Activated naive CD4-positive, alpha-beta T cell treated with anti-CD3 and anti-CD28 coated beads, Interleukin-2, amount 10 ng/mL, durations not matched to agents 7 days and 5 days (primary cell): ENCODE results near the gene CA10.

Experiments
- CTCF ChIA-PET: fragments of 350-600 bp; sonication (Branson Sonifier 250); formaldehyde crosslinking; loops from one replicate; lab custom pipeline; 2021; ENCODE audit warnings: antibody characterized with exemption; lab: Charles Lee
- DNase-seq: peaks from one replicate; pipeline ENCODE4 v3.0.0-alpha.2; 2020
- H3K27ac Mint-ChIP-seq: one replicate; pipeline ENCODE4 v1.8.0; 2021; ENCODE audit warnings: mild to moderate bottlenecking, moderate library complexity, mixed read lengths
- H3K27me3 Mint-ChIP-seq: one replicate; pipeline ENCODE4 v1.8.0; 2021; ENCODE audit warnings: mild to moderate bottlenecking, mixed read lengths
- H3K36me3 Mint-ChIP-seq: one replicate; pipeline ENCODE4 v1.8.0; 2021; ENCODE audit warnings: mixed read lengths
- H3K4me1 Mint-ChIP-seq: one replicate; pipeline ENCODE4 v1.8.0; 2021; ENCODE audit warnings: mixed read lengths
- H3K4me3 Mint-ChIP-seq: one replicate; pipeline ENCODE4 v1.8.0; 2021; ENCODE audit warnings: mild to moderate bottlenecking, moderate library complexity, mixed read lengths
- H3K9me3 Mint-ChIP-seq: one replicate; pipeline ENCODE4 v1.8.0; 2021; ENCODE audit warnings: mixed read lengths

Gene CA10

DNA sequence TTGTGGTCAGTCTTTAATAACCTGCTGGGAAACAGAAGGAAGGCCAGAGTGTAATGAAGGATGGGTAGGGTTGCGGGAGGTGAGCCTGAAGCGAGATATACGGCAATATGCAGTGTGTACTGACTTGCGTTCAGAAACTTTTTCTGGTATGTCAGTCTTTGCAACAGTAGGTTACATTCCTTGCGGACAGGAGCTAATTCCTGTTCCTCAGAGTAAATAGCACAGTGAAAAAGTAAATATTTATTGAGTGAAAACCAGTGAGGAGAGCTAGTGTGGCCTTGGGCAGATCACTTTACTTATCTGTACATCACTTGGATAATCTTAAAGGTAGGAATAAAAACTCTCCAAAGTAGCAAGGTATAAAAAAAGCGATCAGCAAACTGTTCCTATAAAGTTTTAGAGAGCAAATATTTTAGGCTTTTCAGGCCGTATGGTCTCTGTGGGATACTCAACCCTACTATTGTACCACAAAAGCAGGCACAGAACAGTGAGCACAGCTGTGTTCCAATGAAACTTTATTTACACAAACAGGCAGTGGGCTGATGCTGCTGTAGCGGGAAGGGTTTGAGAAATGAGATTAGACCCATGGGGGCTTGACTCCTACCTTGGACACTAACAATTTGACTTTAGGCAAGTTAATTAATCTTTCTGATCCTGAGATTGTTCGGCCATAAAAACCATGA, 550.1 kb downstream of the CA10 start:
- H3K4me3 Mint-ChIP-seq: no peak overlapping the region
- no peak for DNase-seq
- CTCF ChIA-PET: no interaction called here
- H3K27ac Mint-ChIP-seq: no peak overlapping the region
- no peaks in the 10 kb centered on the region for H3K9me3 Mint-ChIP-seq
- H3K4me1 Mint-ChIP-seq: no peaks in the 10 kb centered on the region
- H3K27me3 Mint-ChIP-seq: peaks cover 4% of the 10 kb centered on the region
- no peaks in the 10 kb centered on the region for H3K36me3 Mint-ChIP-seq

DNA sequence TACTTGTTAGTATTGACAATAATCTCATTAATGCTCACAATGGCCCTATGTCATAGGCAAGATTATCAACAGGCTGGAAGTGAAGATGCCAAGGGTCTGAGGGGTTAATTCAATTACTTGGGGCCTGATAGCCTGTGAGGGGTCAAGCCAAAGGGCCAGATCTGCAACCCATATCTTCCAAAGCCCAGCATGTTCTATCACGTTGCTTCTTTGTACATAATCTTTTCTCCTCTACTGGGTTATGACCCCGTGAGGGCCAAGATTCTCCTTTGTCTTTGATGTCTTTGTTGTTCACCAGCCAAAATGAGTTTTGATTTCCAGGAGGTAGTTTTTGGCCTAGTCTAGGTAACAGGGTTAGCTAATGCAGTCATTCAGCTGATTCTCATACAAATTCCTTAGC, 551.0 kb downstream of the CA10 start:
- H3K27me3 Mint-ChIP-seq: peaks cover 4% of the 10 kb centered on the region
- CTCF ChIA-PET: no interaction called here
- no peak overlapping the region for H3K27ac Mint-ChIP-seq
- no peaks in the 10 kb centered on the region for H3K9me3 Mint-ChIP-seq
- H3K4me3 Mint-ChIP-seq: no peak overlapping the region
- no peaks in the 10 kb centered on the region for H3K4me1 Mint-ChIP-seq
- DNase-seq: no peak
- no peaks in the 10 kb centered on the region for H3K36me3 Mint-ChIP-seq

DNA sequence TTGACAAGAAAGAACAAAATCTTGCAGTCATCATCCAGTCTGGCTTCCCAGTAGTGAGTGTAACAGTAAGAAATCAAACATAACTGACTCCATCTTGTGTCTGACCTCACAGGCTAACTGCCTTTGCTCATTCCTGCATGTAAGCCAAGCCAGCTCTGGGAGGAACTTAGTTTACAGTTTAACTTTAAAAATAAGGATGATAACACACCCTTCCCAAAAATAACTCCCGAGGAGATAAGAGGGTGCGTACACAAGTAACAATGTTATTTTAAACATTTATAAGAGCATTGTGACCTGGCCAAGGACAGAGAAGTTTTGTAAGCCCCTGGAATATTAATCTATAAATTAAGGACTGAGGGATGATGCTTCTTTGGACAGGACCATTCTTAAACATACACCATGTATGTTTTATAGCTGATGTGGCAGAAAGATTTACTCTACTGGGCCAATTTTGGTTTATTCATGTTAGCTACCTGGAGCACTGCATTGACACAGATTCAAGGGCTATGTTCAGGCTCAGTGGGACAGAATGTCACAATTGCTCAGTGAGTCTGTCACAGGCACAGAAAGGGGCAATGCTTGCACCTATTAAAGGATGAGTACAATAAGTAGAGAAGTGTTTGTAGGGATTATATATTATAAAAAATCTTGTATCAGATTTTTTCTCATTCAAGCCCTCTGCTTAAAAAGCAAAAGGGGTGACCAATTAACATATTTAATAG, 554.1 kb downstream of the CA10 start:
- Mint-ChIP-seq H3K27me3 (peaks cover 10% of the 10 kb centered on the region), H3K4me1 (no peaks in the 10 kb centered on the region), H3K4me3 (no peak overlapping the region), H3K36me3 (no peaks in the 10 kb centered on the region), H3K27ac (no peak overlapping the region), H3K9me3 (no peaks in the 10 kb centered on the region)
- no peak for DNase-seq
- CTCF ChIA-PET: no interaction called here

DNA sequence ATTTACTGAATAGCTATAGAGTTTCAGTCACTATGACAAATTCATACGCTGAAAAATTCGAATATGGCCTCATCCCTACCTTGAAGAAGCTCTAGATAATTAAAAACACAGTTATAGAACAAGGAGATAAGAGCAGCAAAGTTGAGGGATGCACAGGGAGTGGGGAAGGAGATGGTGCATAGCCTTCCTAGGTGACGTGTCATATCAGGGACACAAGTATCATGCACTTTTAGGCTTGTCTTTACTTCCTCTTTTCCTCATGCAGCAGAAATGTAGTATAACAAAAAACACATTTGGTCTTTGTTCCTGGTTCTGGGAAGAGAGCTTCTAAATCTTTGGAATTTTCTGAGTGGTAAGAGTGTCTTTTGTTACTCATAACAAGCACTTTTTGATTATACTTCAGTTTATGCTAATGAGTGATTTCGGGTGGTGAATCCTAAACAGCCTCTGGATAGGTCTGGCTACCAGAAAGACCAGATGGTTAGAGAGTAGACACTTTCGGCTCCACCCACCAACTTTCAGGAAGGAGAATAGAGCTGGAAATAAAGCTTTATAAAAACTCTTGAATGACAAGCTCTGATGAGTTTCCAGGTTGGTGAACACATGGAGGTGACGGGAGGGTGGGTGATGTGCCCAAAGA, 556.8 kb downstream of the CA10 start:
- Mint-ChIP-seq H3K27ac (no peak overlapping the region), H3K4me1 (no peaks in the 10 kb centered on the region), H3K36me3 (no peaks in the 10 kb centered on the region), H3K9me3 (no peaks in the 10 kb centered on the region), H3K27me3 (peaks cover 16% of the 10 kb centered on the region), H3K4me3 (no peak overlapping the region)
- DNase-seq: no peak
- CTCF ChIA-PET: no interaction called here

DNA sequence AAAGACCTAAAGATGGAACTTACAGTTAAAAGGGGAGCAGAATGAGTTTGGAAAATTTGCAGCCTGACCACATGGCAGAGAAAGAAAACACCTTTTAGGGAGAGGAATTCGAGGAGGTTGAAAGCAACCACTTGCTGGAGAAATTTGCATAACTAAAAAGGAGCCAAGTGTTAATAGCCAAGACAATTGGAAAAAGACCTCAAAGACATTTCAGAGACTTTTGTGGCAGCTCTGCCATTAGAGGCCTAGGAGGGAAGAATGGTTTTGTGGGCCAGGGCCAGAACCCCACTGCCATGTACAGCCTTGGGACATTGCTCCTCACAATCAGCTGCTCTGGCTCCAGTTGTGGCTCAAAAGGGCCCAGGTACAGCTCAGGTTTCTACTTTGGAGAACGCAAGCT, 559.7 kb downstream of the CA10 start:
- Mint-ChIP-seq H3K27me3 (peaks cover 12% of the 10 kb centered on the region), H3K4me3 (no peak overlapping the region), H3K36me3 (no peaks in the 10 kb centered on the region), H3K27ac (no peak overlapping the region), H3K4me1 (no peaks in the 10 kb centered on the region), H3K9me3 (no peaks in the 10 kb centered on the region)
- CTCF ChIA-PET: no interaction called here
- DNase-seq: no peak

DNA sequence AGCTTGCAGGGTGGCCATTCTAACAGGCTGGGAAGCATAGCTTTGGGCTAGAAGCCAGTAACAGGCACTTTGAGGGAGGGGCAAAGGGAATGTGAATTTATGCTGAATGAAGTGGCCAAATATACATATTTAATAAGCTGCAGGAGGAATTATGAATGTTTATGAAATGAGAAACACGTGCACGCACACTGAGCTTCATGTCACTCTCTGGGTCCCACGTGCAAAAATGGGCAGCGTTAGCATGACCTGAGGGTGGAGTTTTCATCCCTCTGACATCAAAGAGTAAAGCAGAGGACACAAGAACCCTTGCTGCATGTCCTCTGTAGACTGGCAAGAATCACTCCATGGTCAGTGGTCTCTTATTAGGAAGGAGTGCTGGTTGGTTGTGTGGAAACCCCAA, 561.2 kb downstream of the CA10 start:
- no peak for DNase-seq
- Mint-ChIP-seq H3K27me3 (peaks cover 12% of the 10 kb centered on the region), H3K4me3 (no peak overlapping the region), H3K4me1 (no peaks in the 10 kb centered on the region), H3K27ac (no peak overlapping the region), H3K36me3 (no peaks in the 10 kb centered on the region), H3K9me3 (no peaks in the 10 kb centered on the region)
- CTCF ChIA-PET: no interaction called here

DNA sequence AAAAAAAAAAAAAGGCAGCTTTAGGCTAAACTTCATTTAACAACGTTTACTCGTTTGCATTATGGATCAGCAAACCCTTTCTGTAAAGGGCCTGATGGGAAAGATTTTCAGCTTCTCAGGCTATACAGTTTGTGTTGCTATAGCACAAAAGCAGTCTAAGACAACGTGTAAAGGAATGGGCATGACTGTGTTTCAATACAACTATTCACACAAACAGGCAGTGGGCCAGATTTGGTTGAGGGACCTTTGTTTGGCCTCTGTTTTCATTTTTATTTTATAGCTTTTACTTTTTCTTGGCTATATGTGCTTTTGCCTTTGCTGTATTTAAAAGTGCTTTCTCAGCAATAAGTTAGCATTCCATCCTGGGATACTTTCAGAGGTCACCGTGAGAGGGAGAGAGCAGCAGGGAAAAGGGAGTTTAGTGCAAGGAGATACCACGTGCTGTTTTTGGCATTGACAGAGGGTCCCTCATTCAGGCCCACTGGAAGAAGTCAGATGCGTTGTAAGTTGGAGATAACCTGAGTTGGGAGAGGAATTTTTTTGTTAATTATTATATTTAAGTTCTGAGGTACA, 562.6 kb downstream of the CA10 start:
- DNase-seq: no peak
- peaks cover 10% of the 10 kb centered on the region for H3K27me3 Mint-ChIP-seq
- no peaks in the 10 kb centered on the region for H3K36me3 Mint-ChIP-seq
- H3K4me1 Mint-ChIP-seq: no peaks in the 10 kb centered on the region
- H3K4me3 Mint-ChIP-seq: no peak overlapping the region
- CTCF ChIA-PET: interaction anchor here (0.8 to 1.1 kb wide), 2 partner anchors 11 to 224 kb away, joined by 3 read pairs; no protein-coding TSS in a partner anchor
- no peaks in the 10 kb centered on the region for H3K9me3 Mint-ChIP-seq
- H3K27ac Mint-ChIP-seq: no peak overlapping the region

DNA sequence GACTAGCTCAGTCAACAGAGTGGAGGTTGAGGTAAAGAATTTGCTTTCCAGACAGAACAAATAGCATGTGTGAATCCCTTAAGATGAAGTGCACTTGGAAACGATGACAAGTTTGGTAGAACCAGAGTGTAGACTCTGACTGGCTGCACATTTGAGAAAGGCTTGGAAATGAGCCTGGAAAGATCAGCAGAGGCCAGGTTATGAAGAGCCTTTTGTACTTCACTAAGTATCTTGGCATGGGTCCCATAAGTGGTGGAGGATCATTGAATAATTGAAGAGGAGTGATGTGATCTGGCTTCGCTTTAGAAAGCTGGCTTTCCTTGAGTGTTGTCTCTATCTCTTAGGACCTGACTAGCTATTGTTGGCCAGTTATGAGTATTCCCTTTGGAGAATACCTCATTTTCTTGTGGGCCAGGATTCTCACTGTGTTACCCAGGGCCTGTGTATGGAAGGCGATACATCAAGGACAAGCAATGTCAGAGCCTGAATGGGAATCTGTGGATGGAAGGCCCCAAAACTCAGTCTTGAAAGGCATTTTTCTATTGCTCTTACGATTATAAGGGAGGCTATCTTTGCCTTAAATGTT, 568.4 kb downstream of the CA10 start:
- Mint-ChIP-seq H3K9me3 (peaks cover 10% of the 10 kb centered on the region), H3K27me3 (no peaks in the 10 kb centered on the region), H3K27ac (no peak overlapping the region), H3K4me1 (no peaks in the 10 kb centered on the region), H3K4me3 (no peak overlapping the region), H3K36me3 (no peaks in the 10 kb centered on the region)
- CTCF ChIA-PET: interaction anchor here (1.1 kb wide), 1 partner anchor 103 kb away, joined by 3 read pairs; no protein-coding TSS in a partner anchor
- DNase-seq: no peak

DNA sequence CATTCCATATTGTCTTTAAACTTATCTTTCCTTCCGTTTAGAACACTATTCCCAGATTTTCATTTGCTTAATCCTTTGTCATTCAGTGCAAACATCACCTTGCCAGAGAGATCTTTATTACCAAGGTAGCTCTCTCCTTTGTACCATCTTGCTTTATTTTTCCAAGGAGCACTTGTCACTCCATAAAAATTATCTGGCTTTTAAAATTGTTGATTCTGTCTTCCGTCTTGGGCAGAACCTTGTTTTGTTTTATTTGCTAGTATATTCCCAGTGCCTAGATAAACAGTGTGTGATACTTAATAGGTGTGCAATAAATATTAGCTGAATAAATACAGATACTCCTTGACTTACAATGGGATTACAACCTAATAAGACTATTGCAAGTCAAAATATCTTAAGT, 570.5 kb downstream of the CA10 start:
- no peak for DNase-seq
- Mint-ChIP-seq H3K4me3 (no peak overlapping the region), H3K27me3 (no peaks in the 10 kb centered on the region), H3K9me3 (peaks cover 10% of the 10 kb centered on the region), H3K36me3 (no peaks in the 10 kb centered on the region), H3K27ac (no peak overlapping the region), H3K4me1 (no peaks in the 10 kb centered on the region)
- CTCF ChIA-PET: no interaction called here

DNA sequence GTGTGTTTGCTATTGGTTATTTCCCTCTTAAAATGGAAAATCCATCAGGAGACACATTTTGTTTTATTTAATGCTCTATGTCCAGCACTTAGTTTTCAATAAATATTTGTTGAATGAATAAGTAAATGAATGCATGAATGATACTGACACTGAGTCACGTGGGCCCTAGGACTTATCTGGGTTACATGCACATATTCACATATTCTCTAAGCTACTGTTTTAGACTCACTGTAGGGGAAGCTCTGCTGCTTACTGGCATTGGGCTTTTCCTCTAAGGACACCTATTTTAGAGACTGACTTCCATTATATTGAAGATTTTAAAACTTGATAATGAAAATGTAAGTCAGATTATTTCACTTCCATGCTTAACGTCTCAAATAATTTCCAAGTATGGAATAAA, 571.0 kb downstream of the CA10 start:
- Mint-ChIP-seq H3K4me1 (no peaks in the 10 kb centered on the region), H3K27ac (no peak overlapping the region), H3K27me3 (no peaks in the 10 kb centered on the region), H3K36me3 (no peaks in the 10 kb centered on the region), H3K9me3 (peaks cover 10% of the 10 kb centered on the region), H3K4me3 (no peak overlapping the region)
- DNase-seq: no peak
- CTCF ChIA-PET: no interaction called here

DNA sequence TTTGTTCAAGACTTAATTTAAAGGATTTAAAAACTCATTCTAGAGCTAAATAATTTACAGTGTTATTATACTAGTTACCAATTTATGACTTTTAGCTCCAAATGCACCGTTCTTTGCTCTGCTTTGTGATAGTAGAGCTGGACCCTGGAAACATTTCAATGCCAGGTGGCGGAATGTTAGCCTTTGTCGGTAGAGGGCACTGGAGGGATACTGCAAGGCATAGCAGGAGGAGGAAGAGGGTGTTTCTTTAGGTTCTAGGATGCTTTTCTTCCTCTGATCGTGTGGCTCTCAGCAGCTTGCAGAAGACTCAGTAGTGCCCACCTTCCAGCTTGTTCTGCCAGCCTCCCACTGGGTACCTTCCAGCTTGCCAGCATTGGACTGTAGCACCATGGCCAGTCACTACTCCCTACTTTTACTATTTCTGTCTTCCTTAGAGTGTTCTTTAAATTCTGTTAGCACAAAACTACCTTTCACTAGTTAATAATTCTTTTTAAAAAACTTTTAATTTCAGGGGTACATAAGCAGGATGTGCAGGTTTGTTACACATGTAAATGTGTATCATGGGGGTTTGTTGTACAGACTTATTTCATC, 572.9 kb downstream of the CA10 start:
- Mint-ChIP-seq H3K27me3 (no peaks in the 10 kb centered on the region), H3K4me3 (no peak overlapping the region), H3K9me3 (peaks cover 10% of the 10 kb centered on the region), H3K27ac (no peak overlapping the region), H3K36me3 (no peaks in the 10 kb centered on the region), H3K4me1 (no peaks in the 10 kb centered on the region)
- DNase-seq: no peak
- CTCF ChIA-PET: interaction anchor here (1.1 to 1.6 kb wide), 3 partner anchors 10 to 125 kb away, joined by 3 to 4 read pairs (median 3); no protein-coding TSS in a partner anchor

DNA sequence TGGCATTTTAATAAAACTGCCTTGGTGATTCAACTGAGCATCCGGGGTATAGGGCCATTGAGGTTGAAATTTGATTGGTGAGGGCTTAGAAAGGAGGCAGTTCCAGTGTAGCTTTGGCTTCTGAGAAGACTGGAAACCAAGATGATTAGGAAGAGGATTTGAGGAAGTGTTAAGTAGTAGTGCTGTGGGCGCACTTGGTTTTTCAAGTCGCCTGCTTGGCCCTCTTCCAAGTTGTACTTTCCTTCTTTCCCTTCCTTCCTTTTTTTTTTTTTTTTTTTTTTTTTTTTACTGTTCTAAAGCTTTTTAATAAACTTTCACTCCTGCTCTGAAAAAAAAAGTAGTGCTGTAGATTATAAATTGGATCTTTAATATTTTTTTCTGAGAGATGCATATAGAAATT, 577.6 kb downstream of the CA10 start:
- DNase-seq: no peak
- Mint-ChIP-seq H3K27ac (no peak overlapping the region), H3K4me1 (no peaks in the 10 kb centered on the region), H3K9me3 (peaks cover 7% of the 10 kb centered on the region), H3K4me3 (no peak overlapping the region), H3K36me3 (no peaks in the 10 kb centered on the region), H3K27me3 (no peaks in the 10 kb centered on the region)
- CTCF ChIA-PET: no interaction called here
